Transverse colon (tissue), 4 donors: Measurements from ENCODE around the gene STK24.

ENCODE experiments used
- CTCF ChIP-seq, 5 experiments: fragments of 200-600 bp in 3 of 5; fragments of 450-650 bp in 2 of 5; sonication (generic) in 3 of 5; IDR thresholded peaks; 1 replicate in 2 of 5; 2 replicates in 3 of 5; pipeline ENCODE4 v1.5.1; 2016 to 2017; ENCODE audit warnings: antibody characterized with exemption in 5 of 5, inconsistent platforms in 3 of 5, mild to moderate bottlenecking in 2 of 5, moderate library complexity in 1 of 5
- POLR2A ChIP-seq: fragments of 450-650 bp; IDR thresholded peaks from one replicate; pipeline ENCODE4 v1.6.1; 2016; ENCODE audit warnings: antibody characterized with exemption, mild to moderate bottlenecking, moderate library complexity
- POLR2AphosphoS5 ChIP-seq, 3 donors: sonication (generic); formaldehyde crosslinking; IDR thresholded peaks; one replicate each; pipeline ENCODE4 v1.6.1; 2016; ENCODE audit warnings: antibody characterized with exemption in 3 of 3

GRCh38 chr13:98406971-98407370 lies 169.9 kb downstream of the STK24 start:
- no peak for TF ChIP-seq CTCF (IDR thresholded peaks at IDR 0.05)
- no peak for TF ChIP-seq POLR2AphosphoS5 (IDR thresholded peaks at IDR 0.05)
- no peak for TF ChIP-seq POLR2A
